Esophagus squamous epithelium (tissue), 4 donors: Measurements from ENCODE around the gene EGLN1.

ENCODE experiments used
- POLR2A ChIP-seq, 4 donors: fragments of 450-650 bp; IDR thresholded peaks; one replicate each; pipeline ENCODE4 v1.6.1; 2017; ENCODE audit warnings: antibody characterized with exemption in 4 of 4, mild to moderate bottlenecking in 4 of 4, moderate library complexity in 3 of 4
- TF ChIP-seq, protein P1 (sequence below), 6 experiments: fragments of 450-650 bp in 4 of 6; fragments of 200-600 bp in 2 of 6; sonication (generic) in 2 of 6; IDR thresholded peaks; one replicate each; pipeline ENCODE4 v1.5.1; 2016 to 2019; ENCODE audit warnings: antibody characterized with exemption in 6 of 6, mild to moderate bottlenecking in 4 of 6, moderate library complexity in 4 of 6

DNA sequence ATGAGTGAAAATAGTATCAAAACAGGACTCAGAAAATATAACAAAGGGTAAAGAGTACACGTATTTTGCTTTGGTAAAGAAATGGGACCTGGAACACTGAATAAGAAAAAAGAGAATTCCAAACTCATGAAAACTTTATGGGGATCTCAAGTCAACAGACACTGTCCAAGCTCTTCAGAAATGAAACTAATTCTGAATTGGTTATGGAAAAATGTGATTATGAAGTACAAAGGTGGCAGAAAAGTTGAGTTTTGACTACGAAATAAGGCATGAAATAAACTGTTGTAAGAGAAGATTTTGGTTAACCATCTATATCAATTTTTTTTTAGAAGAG lies 8.4 kb downstream of the EGLN1 start:
- TF ChIP-seq, protein P1, sequence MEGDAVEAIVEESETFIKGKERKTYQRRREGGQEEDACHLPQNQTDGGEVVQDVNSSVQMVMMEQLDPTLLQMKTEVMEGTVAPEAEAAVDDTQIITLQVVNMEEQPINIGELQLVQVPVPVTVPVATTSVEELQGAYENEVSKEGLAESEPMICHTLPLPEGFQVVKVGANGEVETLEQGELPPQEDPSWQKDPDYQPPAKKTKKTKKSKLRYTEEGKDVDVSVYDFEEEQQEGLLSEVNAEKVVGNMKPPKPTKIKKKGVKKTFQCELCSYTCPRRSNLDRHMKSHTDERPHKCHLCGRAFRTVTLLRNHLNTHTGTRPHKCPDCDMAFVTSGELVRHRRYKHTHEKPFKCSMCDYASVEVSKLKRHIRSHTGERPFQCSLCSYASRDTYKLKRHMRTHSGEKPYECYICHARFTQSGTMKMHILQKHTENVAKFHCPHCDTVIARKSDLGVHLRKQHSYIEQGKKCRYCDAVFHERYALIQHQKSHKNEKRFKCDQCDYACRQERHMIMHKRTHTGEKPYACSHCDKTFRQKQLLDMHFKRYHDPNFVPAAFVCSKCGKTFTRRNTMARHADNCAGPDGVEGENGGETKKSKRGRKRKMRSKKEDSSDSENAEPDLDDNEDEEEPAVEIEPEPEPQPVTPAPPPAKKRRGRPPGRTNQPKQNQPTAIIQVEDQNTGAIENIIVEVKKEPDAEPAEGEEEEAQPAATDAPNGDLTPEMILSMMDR (IDR thresholded peaks at IDR 0.05), result no peak
- no peak for TF ChIP-seq POLR2A (IDR thresholded peaks at IDR 0.05)
